ENCODE results near the gene HSPA6. TPM values are rescaled to one million over a fixed set of nuclear protein-coding genes. Genes with fewer than 3 reads are reported as not detected.

The HSPA6 gene
- total RNA-seq, 1 donor from 2014 or later, result not detected

GRCh38 chr1:161481624-161482392 lies 42.5 kb upstream of the HSPA6 start:
- Histone ChIP-seq H3K4me2 (no peak overlapping the region), H3K79me2 (ENCODE audit: low read depth) (no peaks in the 10 kb centered on the region), H4K20me1 (ENCODE audit: low read depth) (no peaks in the 10 kb centered on the region), H3K4me1 (no peaks in the 10 kb centered on the region), H3K27me3 (peaks cover 41% of the 10 kb centered on the region), H3K4me3 (no peak overlapping the region), H2AFZ (replicated peaks) (no peak overlapping the region), H3K36me3 (no peaks in the 10 kb centered on the region), H3K9ac (no peak overlapping the region), H3K27ac (no peak overlapping the region), H3K9me3 (ENCODE audit: low read depth) (no peaks in the 10 kb centered on the region), H3F3A (ENCODE audit: low read depth) (no peaks in the 10 kb centered on the region)
- Mint-ChIP-seq H3K4me3 (no peak overlapping the region), H3K27ac (no peak overlapping the region), H3K9me3 (no peaks in the 10 kb centered on the region), H3K4me1 (no peaks in the 10 kb centered on the region), H3K36me3 (no peaks in the 10 kb centered on the region), H3K27me3 (ENCODE audit: insufficient read depth, low read depth) (peaks cover 17% of the 10 kb centered on the region)
- TF ChIP-seq, protein P1, sequence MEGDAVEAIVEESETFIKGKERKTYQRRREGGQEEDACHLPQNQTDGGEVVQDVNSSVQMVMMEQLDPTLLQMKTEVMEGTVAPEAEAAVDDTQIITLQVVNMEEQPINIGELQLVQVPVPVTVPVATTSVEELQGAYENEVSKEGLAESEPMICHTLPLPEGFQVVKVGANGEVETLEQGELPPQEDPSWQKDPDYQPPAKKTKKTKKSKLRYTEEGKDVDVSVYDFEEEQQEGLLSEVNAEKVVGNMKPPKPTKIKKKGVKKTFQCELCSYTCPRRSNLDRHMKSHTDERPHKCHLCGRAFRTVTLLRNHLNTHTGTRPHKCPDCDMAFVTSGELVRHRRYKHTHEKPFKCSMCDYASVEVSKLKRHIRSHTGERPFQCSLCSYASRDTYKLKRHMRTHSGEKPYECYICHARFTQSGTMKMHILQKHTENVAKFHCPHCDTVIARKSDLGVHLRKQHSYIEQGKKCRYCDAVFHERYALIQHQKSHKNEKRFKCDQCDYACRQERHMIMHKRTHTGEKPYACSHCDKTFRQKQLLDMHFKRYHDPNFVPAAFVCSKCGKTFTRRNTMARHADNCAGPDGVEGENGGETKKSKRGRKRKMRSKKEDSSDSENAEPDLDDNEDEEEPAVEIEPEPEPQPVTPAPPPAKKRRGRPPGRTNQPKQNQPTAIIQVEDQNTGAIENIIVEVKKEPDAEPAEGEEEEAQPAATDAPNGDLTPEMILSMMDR (IDR thresholded peaks at IDR 0.05), result no peak
- TF ChIP-seq EZH2phosphoT487 (IDR thresholded peaks at IDR 0.05) (no peak), EZH2 (IDR thresholded peaks at IDR 0.05) (no peak)
- DNase-seq (ENCODE audit: low spot score), result no peak

DNA sequence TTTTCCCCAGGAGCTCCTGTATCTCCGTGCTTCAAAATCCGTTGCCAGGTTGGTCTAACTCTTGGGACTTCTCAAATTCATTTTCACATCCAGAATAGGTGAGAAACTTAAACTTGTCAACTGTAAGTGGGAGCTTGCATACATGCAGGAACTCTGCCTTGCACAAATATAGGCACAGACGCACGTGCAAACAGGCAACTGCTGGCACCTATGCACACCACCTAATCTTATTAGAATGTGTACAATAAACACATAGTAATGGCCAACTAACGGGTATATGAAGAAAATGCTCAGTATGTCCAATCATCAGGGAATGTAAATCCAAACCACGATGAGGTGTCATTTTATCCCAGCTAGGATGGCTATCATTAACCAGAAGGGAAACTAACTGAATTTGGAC lies 41.7 kb upstream of the HSPA6 start:
- no peaks in the 10 kb centered on the region for H4K20me1 ChIP-seq (ENCODE audit: low read depth)
- H3K9ac ChIP-seq, result no peak overlapping the region
- H2AFZ ChIP-seq (replicated peaks), result no peak overlapping the region
- H3K79me2 ChIP-seq (ENCODE audit: low read depth), result no peaks in the 10 kb centered on the region
- no peaks in the 10 kb centered on the region for H3K9me3 ChIP-seq (ENCODE audit: low read depth)
- Mint-ChIP-seq H3K36me3 (no peaks in the 10 kb centered on the region), H3K4me1 (no peaks in the 10 kb centered on the region), H3K9me3 (no peaks in the 10 kb centered on the region), H3K27ac (no peak overlapping the region), H3K27me3 (ENCODE audit: insufficient read depth, low read depth) (peaks cover 17% of the 10 kb centered on the region), H3K4me3 (no peak overlapping the region)
- H3K27ac ChIP-seq, result no peak overlapping the region
- peaks cover 41% of the 10 kb centered on the region for H3K27me3 ChIP-seq
- no peaks in the 10 kb centered on the region for H3K36me3 ChIP-seq
- H3K4me2 ChIP-seq, result no peak overlapping the region
- no peaks in the 10 kb centered on the region for H3K4me1 ChIP-seq
- no peaks in the 10 kb centered on the region for H3F3A ChIP-seq (ENCODE audit: low read depth)
- no peak for DNase-seq (ENCODE audit: low spot score)
- H3K4me3 ChIP-seq, result no peak overlapping the region
- TF ChIP-seq, protein P1 (IDR thresholded peaks at IDR 0.05), result no peak
- no peak for TF ChIP-seq EZH2 (IDR thresholded peaks at IDR 0.05)
- no peak for TF ChIP-seq EZH2phosphoT487 (IDR thresholded peaks at IDR 0.05)

- no peak overlapping the region for H2AFZ ChIP-seq (replicated peaks)
- Mint-ChIP-seq H3K4me1 (no peaks in the 10 kb centered on the region), H3K9me3 (no peaks in the 10 kb centered on the region), H3K36me3 (no peaks in the 10 kb centered on the region), H3K27ac (no peak overlapping the region), H3K4me3 (no peak overlapping the region), H3K27me3 (ENCODE audit: insufficient read depth, low read depth) (peaks cover 16% of the 10 kb centered on the region)
- H3K36me3 ChIP-seq, result no peaks in the 10 kb centered on the region
- no peaks in the 10 kb centered on the region for H3K79me2 ChIP-seq (ENCODE audit: low read depth)
- no peak overlapping the region for H3K4me2 ChIP-seq
- H3K27me3 ChIP-seq, result peaks cover 41% of the 10 kb centered on the region
- H3F3A ChIP-seq (ENCODE audit: low read depth), result no peaks in the 10 kb centered on the region
- H4K20me1 ChIP-seq (ENCODE audit: low read depth), result no peaks in the 10 kb centered on the region
- TF ChIP-seq, protein P1 (IDR thresholded peaks at IDR 0.05), result peak; percentile 15
- TF ChIP-seq EZH2 (IDR thresholded peaks at IDR 0.05), result no peak
- no peak for DNase-seq (ENCODE audit: low spot score)
- no peaks in the 10 kb centered on the region for H3K4me1 ChIP-seq
- H3K9ac ChIP-seq, result no peak overlapping the region
- no peak overlapping the region for H3K27ac ChIP-seq
- no peak overlapping the region for H3K4me3 ChIP-seq
- no peaks in the 10 kb centered on the region for H3K9me3 ChIP-seq (ENCODE audit: low read depth)
Measured at GRCh38 chr1:161483361-161483760, 41.0 kb upstream of the HSPA6 start.
